OCI-LY7 (cell line): Measurements from ENCODE around the gene SIGLEC6. TPM values are rescaled to one million over a fixed set of nuclear protein-coding genes. Genes with fewer than 3 reads are reported as not detected.

Source experiments
- BruUV-seq: library from RNA; stranded (reverse); fragments of 400-500 nt; replicated peaks from 2 replicates; lab custom pipeline; 2021; lab: Mats Ljungman, UMichigan
- CTCF ChIA-PET: fragments of 300-600 bp; sonication (Branson Sonifier 250); formaldehyde crosslinking; loops from one replicate; lab custom pipeline; 2022; ENCODE audit warnings: antibody characterized with exemption; ENCODE audit not compliant: unreplicated experiment; lab: Charles Lee
- POLR2A ChIA-PET: fragments of 300-600 bp; sonication (Branson Sonifier 250); formaldehyde crosslinking; loops from one replicate; lab custom pipeline; 2022; ENCODE audit warnings: antibody characterized with exemption; lab: Charles Lee
- DNase-seq: peaks from one replicate; pipeline ENCODE4 v3.0.0-alpha.2; 2015; ENCODE audit warnings: low spot score
- H2AFZ ChIP-seq: fragments of 200-600 bp; sonication (generic), shearing (Covaris generic); 2 replicates; pipeline ENCODE4 v1.6.1; 2014; ENCODE audit warnings: mild to moderate bottlenecking, antibody characterized with exemption, low read length, moderate library complexity
- H3K27ac ChIP-seq: fragments of 200-600 bp; sonication (generic); 2 replicates; pipeline ENCODE4 v1.5.1; 2014; ENCODE audit warnings: mixed run types, low read depth, mild to moderate bottlenecking, moderate library complexity, low read length, inconsistent platforms; ENCODE audit not compliant: poor library complexity, severe bottlenecking
- H3K36me3 ChIP-seq: fragments of 200-600 bp; sonication (generic); 2 replicates; pipeline ENCODE4 v1.6.1; 2014; ENCODE audit warnings: mild to moderate bottlenecking, antibody characterized with exemption, low read length, moderate library complexity, mixed read lengths; ENCODE audit not compliant: insufficient read depth
- H3K4me1 ChIP-seq: fragments of 200-600 bp; sonication (generic); 2 replicates; pipeline ENCODE4 v1.5.1; 2014; ENCODE audit warnings: mild to moderate bottlenecking, low read length; ENCODE audit not compliant: insufficient read depth, poor library complexity, severe bottlenecking
- H3K4me2 ChIP-seq: fragments of 200-600 bp; sonication (generic); 2 replicates; pipeline ENCODE4 v1.6.1; 2014; ENCODE audit warnings: mild to moderate bottlenecking, low read length
- H3K4me3 ChIP-seq: fragments of 200-600 bp; sonication (generic); 2 replicates; pipeline ENCODE4 v1.5.1; 2014; ENCODE audit warnings: mild to moderate bottlenecking, low read depth, low read length; ENCODE audit not compliant: poor library complexity, severe bottlenecking
- H3K79me2 ChIP-seq: fragments of 200-600 bp; sonication (generic); 2 replicates; pipeline ENCODE4 v1.6.1; 2016; ENCODE audit warnings: low read depth, mild to moderate bottlenecking, low read length, moderate library complexity, mixed read lengths; ENCODE audit not compliant: insufficient read depth
- H3K9me2 ChIP-seq: fragments of 200-600 bp; sonication (generic); 2 replicates; pipeline ENCODE4 v1.6.1; 2016; ENCODE audit warnings: mild to moderate bottlenecking, low read length, mixed read lengths; ENCODE audit not compliant: insufficient read depth
- H3K9me3 ChIP-seq: fragments of 200-600 bp; sonication (generic); 2 replicates; pipeline ENCODE4 v1.6.1; 2014; ENCODE audit warnings: mild to moderate bottlenecking, mixed run types, low read length, mixed read lengths
- H4K20me1 ChIP-seq: fragments of 200-600 bp; sonication (generic); 2 replicates; pipeline ENCODE4 v1.6.1; 2014; ENCODE audit warnings: mild to moderate bottlenecking, antibody characterized with exemption, low read length, moderate library complexity, mixed read lengths; ENCODE audit not compliant: insufficient read depth
- EZH2phosphoT487 ChIP-seq: fragments of 200-600 bp; sonication (generic); IDR thresholded peaks from 2 replicates; pipeline ENCODE4 v1.6.1; 2018; ENCODE audit warnings: low read depth, borderline replicate concordance, mild to moderate bottlenecking, mixed run types, antibody characterized with exemption, low read length, moderate library complexity, mixed read lengths
- intact Hi-C: fragments of 100-400 bp; cut with micrococcal nuclease; formaldehyde crosslinking; loops from one replicate; pipeline ENCODE4 v1.10.0; 2022; ENCODE audit not compliant: unreplicated experiment
- total RNA-seq, 2 experiments: library from RNA; depleted of rRNA in 1 of 2; stranded (reverse); fragments of >200 nt in 1 of 2; shearing (Covaris generic) in 1 of 2; gene quantifications; 2 replicates each; pipeline ENCODE4 v1.2.3, GENCODE V29; 2014 to 2022
- TF ChIP-seq, protein P1 (sequence below): fragments of 200-600 bp; sonication (generic); conservative IDR thresholded peaks from 2 replicates; pipeline ENCODE4 v1.5.1; 2014; ENCODE audit warnings: mild to moderate bottlenecking, antibody characterized with exemption, low read length, moderate library complexity, mixed read lengths

Gene SIGLEC6
- total RNA-seq, 2 experiments from 2014 or later: not detected

DNA sequence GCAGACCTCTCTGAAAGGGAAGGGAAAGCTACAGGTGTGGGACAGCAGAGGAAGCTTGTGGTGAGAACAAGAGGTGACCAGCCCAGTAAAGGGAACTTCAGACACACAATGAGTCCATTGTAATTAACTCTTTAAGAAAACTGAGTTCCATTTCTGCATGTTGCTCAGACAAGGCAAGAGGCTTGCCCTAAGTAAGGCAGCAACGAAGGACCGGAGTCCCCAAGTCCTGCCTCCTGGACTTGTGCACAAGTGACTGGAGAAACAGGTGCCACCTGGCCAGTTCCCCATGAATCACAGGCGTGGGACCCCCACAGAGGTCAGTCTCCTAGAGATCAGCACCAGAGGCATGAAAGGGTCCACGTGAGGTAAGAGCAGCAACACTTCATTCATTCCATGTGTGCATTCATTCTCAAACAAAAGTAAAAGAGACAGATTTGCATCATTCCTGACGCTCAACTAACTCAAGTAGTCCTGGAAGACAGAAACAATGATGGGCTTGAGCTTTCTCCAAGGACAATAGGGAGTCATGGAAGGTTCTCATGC lies 14.7 kb upstream of the SIGLEC6 start:
- Histone ChIP-seq H4K20me1 (no peaks in the 10 kb centered on the region), H3K36me3 (no peaks in the 10 kb centered on the region), H3K4me1 (no peaks in the 10 kb centered on the region), H3K27ac (no peak overlapping the region), H3K4me2 (no peak overlapping the region), H3K79me2 (no peaks in the 10 kb centered on the region), H3K9me3 (no peaks in the 10 kb centered on the region), H3K4me3 (no peak overlapping the region), H3K9me2 (no peaks in the 10 kb centered on the region), H2AFZ (no peak overlapping the region)
- no peak for DNase-seq
- intact Hi-C loops: no loop called here
- BruUV-seq: no TSS peak
- POLR2A ChIA-PET: no interaction called here
- CTCF ChIA-PET: no interaction called here
- TF ChIP-seq EZH2phosphoT487: no peak
- TF ChIP-seq, protein P1, sequence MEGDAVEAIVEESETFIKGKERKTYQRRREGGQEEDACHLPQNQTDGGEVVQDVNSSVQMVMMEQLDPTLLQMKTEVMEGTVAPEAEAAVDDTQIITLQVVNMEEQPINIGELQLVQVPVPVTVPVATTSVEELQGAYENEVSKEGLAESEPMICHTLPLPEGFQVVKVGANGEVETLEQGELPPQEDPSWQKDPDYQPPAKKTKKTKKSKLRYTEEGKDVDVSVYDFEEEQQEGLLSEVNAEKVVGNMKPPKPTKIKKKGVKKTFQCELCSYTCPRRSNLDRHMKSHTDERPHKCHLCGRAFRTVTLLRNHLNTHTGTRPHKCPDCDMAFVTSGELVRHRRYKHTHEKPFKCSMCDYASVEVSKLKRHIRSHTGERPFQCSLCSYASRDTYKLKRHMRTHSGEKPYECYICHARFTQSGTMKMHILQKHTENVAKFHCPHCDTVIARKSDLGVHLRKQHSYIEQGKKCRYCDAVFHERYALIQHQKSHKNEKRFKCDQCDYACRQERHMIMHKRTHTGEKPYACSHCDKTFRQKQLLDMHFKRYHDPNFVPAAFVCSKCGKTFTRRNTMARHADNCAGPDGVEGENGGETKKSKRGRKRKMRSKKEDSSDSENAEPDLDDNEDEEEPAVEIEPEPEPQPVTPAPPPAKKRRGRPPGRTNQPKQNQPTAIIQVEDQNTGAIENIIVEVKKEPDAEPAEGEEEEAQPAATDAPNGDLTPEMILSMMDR: no peak

- no peaks in the 10 kb centered on the region for H3K79me2 ChIP-seq
- H3K4me3 ChIP-seq: no peak overlapping the region
- ChIA-PET POLR2A (no interaction called here), CTCF (no interaction called here)
- no peak overlapping the region for H2AFZ ChIP-seq
- TF ChIP-seq, protein P1: no peak
- no peak for TF ChIP-seq EZH2phosphoT487
- intact Hi-C loops: no loop called here
- H3K36me3 ChIP-seq: no peaks in the 10 kb centered on the region
- no peaks in the 10 kb centered on the region for H3K4me1 ChIP-seq
- H3K9me3 ChIP-seq: no peaks in the 10 kb centered on the region
- H3K4me2 ChIP-seq: no peak overlapping the region
- no peak overlapping the region for H3K27ac ChIP-seq
- H4K20me1 ChIP-seq: no peaks in the 10 kb centered on the region
- no TSS peak for BruUV-seq
- DNase-seq: no peak
- H3K9me2 ChIP-seq: no peaks in the 10 kb centered on the region
Measured at GRCh38 chr19:51544038-51544437, 12.6 kb upstream of the SIGLEC6 start.

DNA sequence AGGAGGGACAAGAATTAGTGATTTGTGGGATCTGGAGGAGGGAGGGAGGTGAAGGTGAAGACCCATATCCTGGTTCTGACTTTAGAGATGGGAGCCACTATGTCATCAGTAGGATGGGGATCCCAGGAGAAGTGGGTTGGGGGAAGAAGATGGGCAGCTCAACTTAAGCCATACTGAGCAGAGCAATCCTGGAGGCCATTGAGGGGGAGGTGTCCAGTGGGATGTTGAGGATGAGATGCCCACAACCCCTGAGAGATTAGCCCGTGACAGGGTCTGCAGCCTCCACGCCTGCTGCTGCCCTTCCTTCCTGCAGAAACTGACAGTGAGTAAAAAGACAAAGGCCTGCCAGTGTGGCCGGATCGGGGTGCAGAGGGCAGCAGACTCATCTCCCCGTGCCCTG lies 11.2 kb upstream of the SIGLEC6 start:
- CTCF ChIA-PET: no interaction called here
- Histone ChIP-seq H3K9me2 (no peaks in the 10 kb centered on the region), H3K36me3 (no peaks in the 10 kb centered on the region), H4K20me1 (no peaks in the 10 kb centered on the region), H3K4me3 (no peak overlapping the region), H3K79me2 (no peaks in the 10 kb centered on the region), H3K4me1 (no peaks in the 10 kb centered on the region), H2AFZ (no peak overlapping the region), H3K9me3 (no peaks in the 10 kb centered on the region), H3K27ac (no peak overlapping the region), H3K4me2 (no peak overlapping the region)
- TF ChIP-seq EZH2phosphoT487: no peak
- POLR2A ChIA-PET: no interaction called here
- no peak for DNase-seq
- BruUV-seq: no TSS peak
- intact Hi-C loops: no loop called here
